Measurements from ENCODE around the gene FBXO41.

GRCh38 chr2:73264332-73264606, 20.0 kb downstream of the FBXO41 start:
- TF ChIP-seq ISL1 (CRISPR knock-in tag; IDR thresholded peaks at IDR 0.05) (no peak), ZFP3 (CRISPR knock-in tag; IDR thresholded peaks at IDR 0.05) (no peak), CSDC2 (CRISPR knock-in tag; IDR thresholded peaks at IDR 0.05) (no peak), ARNTL (CRISPR knock-in tag; IDR thresholded peaks at IDR 0.05; ENCODE audit: borderline replicate concordance, low read depth) (no peak), RARB (CRISPR knock-in tag; IDR thresholded peaks at IDR 0.05) (no peak), TOX (CRISPR knock-in tag; IDR thresholded peaks at IDR 0.05; ENCODE audit: borderline replicate concordance) (no peak), ZNF565 (CRISPR knock-in tag; conservative IDR thresholded peaks at IDR 0.05; ENCODE audit: low read depth) (no peak), CREB5 (CRISPR knock-in tag; IDR thresholded peaks at IDR 0.05; ENCODE audit: low read depth) (no peak), ZC3H10 (CRISPR knock-in tag; IDR thresholded peaks at IDR 0.05) (no peak), ZFP30 (CRISPR knock-in tag; IDR thresholded peaks at IDR 0.05) (no peak), CSRNP3 (CRISPR knock-in tag; IDR thresholded peaks at IDR 0.05) (no peak), PPARA (CRISPR knock-in tag; IDR thresholded peaks at IDR 0.05; ENCODE audit: borderline replicate concordance) (no peak)
